ENCODE measurements around the gene IFT22. TPM values are rescaled to one million over a fixed set of nuclear protein-coding genes. Genes with fewer than 3 reads are reported as not detected.

Gene IFT22
- total RNA-seq, 1 experiment from 2014 or later = 15.5 TPM

GRCh38 chr7:101342892-101343291 lies 21.3 kb upstream of the IFT22 start:
- TF ChIP-seq ZNF317 (CRISPR knock-in tag; IDR thresholded peaks at IDR 0.05; ENCODE audit: borderline replicate concordance, low read depth) (no peak), NFYB (CRISPR knock-in tag; conservative IDR thresholded peaks at IDR 0.05; ENCODE audit: low read depth) (no peak), ATF2 (CRISPR knock-in tag; IDR thresholded peaks at IDR 0.05; ENCODE audit: borderline replicate concordance, low read depth) (no peak), NR2C2 (CRISPR knock-in tag; IDR thresholded peaks at IDR 0.05) (no peak), IRF1 (CRISPR knock-in tag; IDR thresholded peaks at IDR 0.05) (no peak), ZNF121 (CRISPR knock-in tag; IDR thresholded peaks at IDR 0.05) (peak; percentile 45; the same call in 1 of the 2 replicates), TP53 (CRISPR knock-in tag; IDR thresholded peaks at IDR 0.05) (no peak)
- Mint-ChIP-seq H3K27me3 (ENCODE audit: low read depth) (peaks cover 3% of the 10 kb centered on the region; the same call in 1 of the 2 replicates), H3K9me3 (no peaks in the 10 kb centered on the region), H3K27ac (no peak overlapping the region), H3K4me1 (no peaks in the 10 kb centered on the region), H3K36me3 (no peaks in the 10 kb centered on the region), H3K4me3 (no peak overlapping the region)
- CTCF ChIA-PET = no interaction called here
- DNase-seq (ENCODE audit: low spot score) (no peak), ATAC-seq (no peak)
- POLR2A ChIA-PET = no interaction called here

- H3K27me3 Mint-ChIP-seq (ENCODE audit: low read depth) = peaks cover 3% of the 10 kb centered on the region; the same call in 1 of the 2 replicates
- ATAC-seq (peak; percentile 63), DNase-seq (ENCODE audit: low spot score) (no peak)
- no peak overlapping the region; the same call in 1 of the 2 replicates for H3K27ac Mint-ChIP-seq
- no peaks in the 10 kb centered on the region for H3K9me3 Mint-ChIP-seq
- POLR2A ChIA-PET = interaction anchor here (0.6 to 0.7 kb wide), 2 partner anchors 22 to 438 kb away, joined by 3 to 4 read pairs; no protein-coding TSS in a partner anchor
- no peak overlapping the region for H3K4me3 Mint-ChIP-seq
- CTCF ChIA-PET = interaction anchor here (2.0 kb wide), 1 partner anchor 71 kb away, joined by 8 read pairs; no protein-coding TSS in a partner anchor
- no peak for TF ChIP-seq ATF1 (CRISPR knock-in tag; IDR thresholded peaks at IDR 0.05)
- TF ChIP-seq ZNF138 (CRISPR knock-in tag; conservative IDR thresholded peaks at IDR 0.05) = no peak
- no peak for TF ChIP-seq STAT6 (CRISPR knock-in tag; conservative IDR thresholded peaks at IDR 0.05; ENCODE audit: low read depth)
- no peak for TF ChIP-seq FOXK1 (CRISPR knock-in tag; IDR thresholded peaks at IDR 0.05)
- TF ChIP-seq PRDM15 (CRISPR knock-in tag; IDR thresholded peaks at IDR 0.05) = no peak
- TF ChIP-seq ATF3 (CRISPR knock-in tag; conservative IDR thresholded peaks at IDR 0.05) = no peak
- TF ChIP-seq NR1H2 (CRISPR knock-in tag; IDR thresholded peaks at IDR 0.05) = no peak
- TF ChIP-seq HMGXB4 (CRISPR knock-in tag; IDR thresholded peaks at IDR 0.05) = no peak
- TF ChIP-seq CREB1 (CRISPR knock-in tag; IDR thresholded peaks at IDR 0.05) = no peak
- TF ChIP-seq ZNF512 (CRISPR knock-in tag; IDR thresholded peaks at IDR 0.05; ENCODE audit: borderline replicate concordance) = no peak
- no peak for TF ChIP-seq NR2C2 (CRISPR knock-in tag; IDR thresholded peaks at IDR 0.05)
- no peaks in the 10 kb centered on the region for H3K36me3 Mint-ChIP-seq
- H3K4me1 Mint-ChIP-seq = no peaks in the 10 kb centered on the region
These were observed 18.8 kb upstream of the IFT22 start for GRCh38 chr7:101340379-101340778.
